Epithelial cell of proximal tubule (primary cell): ENCODE data around the gene ARHGEF19. TPM values are rescaled to one million over a fixed set of nuclear protein-coding genes. Genes with fewer than 3 reads are reported as not detected.
A peak's percentile ranks its signal among the peaks of the same experiment; 100 is the strongest.

Experiments
- DNase-seq: peaks from one replicate; pipeline ENCODE4 v3.0.0-alpha.2; 2011; ENCODE audit warnings: low read depth
- H3K4me3 ChIP-seq: 2 replicates; pipeline ENCODE4 v1.5.1; 2011; ENCODE audit warnings: low read depth, mild to moderate bottlenecking, low read length
- CTCF ChIP-seq: conservative IDR thresholded peaks from 2 replicates; pipeline ENCODE4 v1.5.1; 2012; ENCODE audit warnings: low read depth, mild to moderate bottlenecking, low read length
- total RNA-seq: library from RNA; depleted of rRNA; stranded (reverse); fragments of >200 nt; gene quantifications from 2 replicates; pipeline ENCODE4 v1.2.3, GENCODE V29; 2015

ARHGEF19 gene
- total RNA-seq, 1 donor from 2014 or later = 14.3 TPM

GRCh38 chr1:16244650-16245285 lies 32.3 kb upstream of the ARHGEF19 start:
- no peak for TF ChIP-seq CTCF
- H3K4me3 ChIP-seq = no peak overlapping the region
- no peak for DNase-seq

- no peak overlapping the region for H3K4me3 ChIP-seq
- TF ChIP-seq CTCF = peak; percentile 88
- no peak for DNase-seq
Observed at GRCh38 chr1:16243936-16244649, 31.6 kb upstream of the ARHGEF19 start.

- DNase-seq = no peak
- no peak for TF ChIP-seq CTCF
- H3K4me3 ChIP-seq = no peak overlapping the region
Observed at GRCh38 chr1:16243215-16243610, 30.8 kb upstream of the ARHGEF19 start.

GRCh38 chr1:16242556-16243214 lies 30.2 kb upstream of the ARHGEF19 start:
- no peak for TF ChIP-seq CTCF
- no peak for DNase-seq
- H3K4me3 ChIP-seq = no peak overlapping the region

- H3K4me3 ChIP-seq = no peak overlapping the region
- no peak for TF ChIP-seq CTCF
Observed at GRCh38 chr1:16241221-16241708, 28.8 kb upstream of the ARHGEF19 start.

GRCh38 chr1:16239972-16240491 lies 27.6 kb upstream of the ARHGEF19 start:
- no peak overlapping the region for H3K4me3 ChIP-seq
- DNase-seq = no peak
- no peak for TF ChIP-seq CTCF

More at GRCh38 chr1:16241221-16241708, 28.8 kb upstream of the ARHGEF19 start:
- DNase-seq = no peak
